ENCODE measurements around the gene B4GALT3. TPM values are rescaled to one million over a fixed set of nuclear protein-coding genes. Genes with fewer than 3 reads are reported as not detected.
A peak's percentile ranks its signal among the peaks of the same experiment; 100 is the strongest.

Gene B4GALT3
- total and polyA plus RNA-seq, 9 of the 15 experiments (the other 6 are each of a cell fraction or from before 2014, with no cell fraction given): 31.2 to 103 (median 46.1) TPM

GRCh38 chr1:161201836-161202712 lies 24.8 kb upstream of the B4GALT3 start, which contains the start of gene NDUFS2 (continued):
- 0 out of 2 replicates have a peak, but pooled peaks have one; percentile 21 for TF ChIP-seq ZBTB1 (CRISPR knock-in tag; IDR thresholded peaks at IDR 0.05; ENCODE audit: borderline replicate concordance, low read depth)
- no peak for TF ChIP-seq ZSCAN32 (CRISPR knock-in tag; IDR thresholded peaks at IDR 0.05)
- no peak for TF ChIP-seq MIER1 (IDR thresholded peaks at IDR 0.05; ENCODE audit: low read depth)
- no peak for TF ChIP-seq NFYB (IDR thresholded peaks at IDR 0.05; ENCODE audit: extremely low read depth, insufficient read length)
- TF ChIP-seq ZNF655 (CRISPR knock-in tag; IDR thresholded peaks at IDR 0.05): no peak
- peak; percentile 89 for TF ChIP-seq ZBTB17 (CRISPR knock-in tag; IDR thresholded peaks at IDR 0.05)
- TF ChIP-seq PTBP1 (IDR thresholded peaks at IDR 0.05; ENCODE audit: low read depth, low read length): no peak
- no peak for TF ChIP-seq ZNF121 (CRISPR knock-in tag; conservative IDR thresholded peaks at IDR 0.05)
- no peak for TF ChIP-seq RHOXF2B (CRISPR knock-in tag; conservative IDR thresholded peaks at IDR 0.05)
- TF ChIP-seq ZNF316 (IDR thresholded peaks at IDR 0.05): no peak
- peak; percentile 85 for TF ChIP-seq LCOR (CRISPR knock-in tag; IDR thresholded peaks at IDR 0.05)

Measured in K562 (cell line).